HEK293 (cell line): ENCODE results near the gene TIAL1.
A peak's percentile ranks its signal among the peaks of the same experiment; 100 is the strongest.

Experiments used
- EGR2 ChIP-seq: fragments of 450-650 bp; formaldehyde crosslinking; IDR thresholded peaks from 2 replicates; pipeline ENCODE4 v1.5.1; 2016; ENCODE audit warnings: low read depth, missing biosample characterization, missing genetic modification characterization
- GLI4 ChIP-seq: fragments of 450-650 bp; formaldehyde crosslinking; IDR thresholded peaks from 2 replicates; pipeline ENCODE4 v1.5.1; 2016; ENCODE audit warnings: missing biosample characterization, missing genetic modification characterization
- HOXC10 ChIP-seq: sonication (generic); formaldehyde crosslinking; IDR thresholded peaks from 2 replicates; pipeline ENCODE4 v1.8.1; 2023; ENCODE audit warnings: mild to moderate bottlenecking, missing genetic modification reagents
- INSM2 ChIP-seq: fragments of 450-650 bp; formaldehyde crosslinking; IDR thresholded peaks from 2 replicates; pipeline ENCODE4 v1.5.1; 2016; ENCODE audit warnings: missing biosample characterization, missing genetic modification characterization
- KLF10 ChIP-seq: fragments of 450-650 bp; IDR thresholded peaks from 2 replicates; pipeline ENCODE4 v1.5.1; 2018; ENCODE audit warnings: missing biosample characterization, mild to moderate bottlenecking, missing genetic modification characterization
- PRDM2 ChIP-seq: fragments of 450-650 bp; formaldehyde crosslinking; IDR thresholded peaks from 2 replicates; pipeline ENCODE4 v1.5.1; 2016; ENCODE audit warnings: missing biosample characterization, missing genetic modification characterization, borderline replicate concordance
- RBAK ChIP-seq: fragments of 450-650 bp; formaldehyde crosslinking; IDR thresholded peaks from 2 replicates; pipeline ENCODE4 v1.5.1; 2016; ENCODE audit warnings: missing biosample characterization, missing genetic modification characterization
- SCRT1 ChIP-seq: fragments of 450-650 bp; formaldehyde crosslinking; IDR thresholded peaks from 2 replicates; pipeline ENCODE4 v1.5.1; 2016; ENCODE audit warnings: missing biosample characterization, missing genetic modification characterization, borderline replicate concordance
- WT1 ChIP-seq: fragments of 450-650 bp; formaldehyde crosslinking; IDR thresholded peaks from 2 replicates; pipeline ENCODE4 v1.5.1; 2016; ENCODE audit warnings: missing biosample characterization, missing genetic modification characterization
- ZBTB1 ChIP-seq: fragments of 450-650 bp; formaldehyde crosslinking; IDR thresholded peaks from 2 replicates; pipeline ENCODE4 v1.5.1; 2016; ENCODE audit warnings: missing biosample characterization, missing genetic modification characterization
- ZBTB20 ChIP-seq: fragments of 450-650 bp; formaldehyde crosslinking; IDR thresholded peaks from 2 replicates; pipeline ENCODE4 v1.5.1; 2016; ENCODE audit warnings: missing biosample characterization, missing genetic modification characterization
- ZNF146 ChIP-seq: fragments of 450-650 bp; formaldehyde crosslinking; IDR thresholded peaks from 2 replicates; pipeline ENCODE4 v1.5.1; 2016; ENCODE audit warnings: missing biosample characterization, missing genetic modification characterization
- ZNF16 ChIP-seq: fragments of 450-650 bp; formaldehyde crosslinking; IDR thresholded peaks from 2 replicates; pipeline ENCODE4 v1.5.1; 2016; ENCODE audit warnings: low read depth, missing biosample characterization, missing genetic modification characterization
- ZNF169 ChIP-seq: fragments of 450-650 bp; formaldehyde crosslinking; IDR thresholded peaks from 2 replicates; pipeline ENCODE4 v1.5.1; 2016; ENCODE audit warnings: missing biosample characterization, missing genetic modification characterization
- ZNF174 ChIP-seq: fragments of 450-650 bp; formaldehyde crosslinking; IDR thresholded peaks from 2 replicates; pipeline ENCODE4 v1.5.0; 2017; ENCODE audit warnings: missing biosample characterization, mild to moderate bottlenecking, missing genetic modification characterization
- ZNF184 ChIP-seq: fragments of 450-650 bp; IDR thresholded peaks from 2 replicates; pipeline ENCODE4 v1.5.1; 2018; ENCODE audit warnings: missing biosample characterization, mild to moderate bottlenecking, missing genetic modification characterization
- ZNF202 ChIP-seq: fragments of 450-650 bp; formaldehyde crosslinking; IDR thresholded peaks from 2 replicates; pipeline ENCODE4 v1.5.1; 2016; ENCODE audit warnings: missing biosample characterization, missing genetic modification characterization, borderline replicate concordance
- ZNF214 ChIP-seq: fragments of 450-650 bp; formaldehyde crosslinking; IDR thresholded peaks from 2 replicates; pipeline ENCODE4 v1.5.1; 2017; ENCODE audit warnings: missing biosample characterization, mild to moderate bottlenecking, missing genetic modification characterization, borderline replicate concordance
- ZNF221 ChIP-seq: fragments of 450-650 bp; formaldehyde crosslinking; IDR thresholded peaks from 2 replicates; pipeline ENCODE4 v1.5.1; 2017; ENCODE audit warnings: missing biosample characterization, missing genetic modification characterization, borderline replicate concordance
- ZNF366 ChIP-seq: fragments of 450-650 bp; formaldehyde crosslinking; conservative IDR thresholded peaks from 2 replicates; pipeline ENCODE4 v1.5.1; 2016; ENCODE audit warnings: missing biosample characterization, missing genetic modification characterization
- ZNF423 ChIP-seq: fragments of 450-650 bp; formaldehyde crosslinking; IDR thresholded peaks from 2 replicates; pipeline ENCODE4 v1.5.1; 2016; ENCODE audit warnings: missing biosample characterization, missing genetic modification characterization
- ZNF548 ChIP-seq: fragments of 450-650 bp; formaldehyde crosslinking; IDR thresholded peaks from 2 replicates; pipeline ENCODE4 v1.5.1; 2016; ENCODE audit warnings: missing biosample characterization, missing genetic modification characterization
- ZNF626 ChIP-seq: fragments of 450-650 bp; sonication (Bioruptor Pico); formaldehyde crosslinking; IDR thresholded peaks from 2 replicates; pipeline ENCODE4 v1.5.1; 2018; ENCODE audit warnings: missing biosample characterization, missing genetic modification characterization, inconsistent platforms
- ZNF629 ChIP-seq: fragments of 450-650 bp; formaldehyde crosslinking; IDR thresholded peaks from 2 replicates; pipeline ENCODE4 v1.5.1; 2017; ENCODE audit warnings: missing biosample characterization, missing genetic modification characterization
- ZNF701 ChIP-seq: fragments of 450-650 bp; formaldehyde crosslinking; IDR thresholded peaks from 2 replicates; pipeline ENCODE4 v1.5.1; 2016; ENCODE audit warnings: missing biosample characterization, missing genetic modification characterization
- TF ChIP-seq, protein P1 (sequence below): fragments of 450-650 bp; formaldehyde crosslinking; IDR thresholded peaks from 2 replicates; pipeline ENCODE4 v1.5.1; 2016; ENCODE audit warnings: missing biosample characterization, missing genetic modification characterization
- TF ChIP-seq, protein P2 (sequence below): fragments of 450-650 bp; formaldehyde crosslinking; IDR thresholded peaks from 2 replicates; pipeline ENCODE4 v1.5.1; 2017; ENCODE audit warnings: missing biosample characterization, mild to moderate bottlenecking, missing genetic modification characterization, moderate library complexity

TIAL1 gene

GRCh38 chr10:119543814-119544642, 52.7 kb downstream of the TIAL1 start (continued):
- TF ChIP-seq, protein P1, sequence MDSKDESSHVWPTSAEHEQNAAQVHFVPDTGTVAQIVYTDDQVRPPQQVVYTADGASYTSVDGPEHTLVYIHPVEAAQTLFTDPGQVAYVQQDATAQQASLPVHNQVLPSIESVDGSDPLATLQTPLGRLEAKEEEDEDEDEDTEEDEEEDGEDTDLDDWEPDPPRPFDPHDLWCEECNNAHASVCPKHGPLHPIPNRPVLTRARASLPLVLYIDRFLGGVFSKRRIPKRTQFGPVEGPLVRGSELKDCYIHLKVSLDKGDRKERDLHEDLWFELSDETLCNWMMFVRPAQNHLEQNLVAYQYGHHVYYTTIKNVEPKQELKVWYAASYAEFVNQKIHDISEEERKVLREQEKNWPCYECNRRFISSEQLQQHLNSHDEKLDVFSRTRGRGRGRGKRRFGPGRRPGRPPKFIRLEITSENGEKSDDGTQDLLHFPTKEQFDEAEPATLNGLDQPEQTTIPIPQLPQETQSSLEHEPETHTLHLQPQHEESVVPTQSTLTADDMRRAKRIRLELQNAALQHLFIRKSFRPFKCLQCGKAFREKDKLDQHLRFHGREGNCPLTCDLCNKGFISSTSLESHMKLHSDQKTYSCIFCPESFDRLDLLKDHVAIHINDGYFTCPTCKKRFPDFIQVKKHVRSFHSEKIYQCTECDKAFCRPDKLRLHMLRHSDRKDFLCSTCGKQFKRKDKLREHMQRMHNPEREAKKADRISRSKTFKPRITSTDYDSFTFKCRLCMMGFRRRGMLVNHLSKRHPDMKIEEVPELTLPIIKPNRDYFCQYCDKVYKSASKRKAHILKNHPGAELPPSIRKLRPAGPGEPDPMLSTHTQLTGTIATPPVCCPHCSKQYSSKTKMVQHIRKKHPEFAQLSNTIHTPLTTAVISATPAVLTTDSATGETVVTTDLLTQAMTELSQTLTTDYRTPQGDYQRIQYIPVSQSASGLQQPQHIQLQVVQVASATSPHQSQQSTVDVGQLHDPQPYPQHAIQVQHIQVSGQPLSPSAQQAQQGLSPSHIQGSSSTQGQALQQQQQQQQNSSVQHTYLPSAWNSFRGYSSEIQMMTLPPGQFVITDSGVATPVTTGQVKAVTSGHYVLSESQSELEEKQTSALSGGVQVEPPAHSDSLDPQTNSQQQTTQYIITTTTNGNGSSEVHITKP (tag by site-specific recombination) = peak; percentile 80
- TF ChIP-seq ZNF169 (tag by site-specific recombination) (no peak), WT1 (tag by site-specific recombination) (no peak; the same call in 1 of the 2 replicates), ZNF221 (tag by site-specific recombination) (no peak), ZNF16 (tag by site-specific recombination) (no peak; the same call in 1 of the 2 replicates), ZNF548 (tag by site-specific recombination) (no peak), ZNF626 (tag by site-specific recombination) (no peak), ZNF366 (tag by site-specific recombination) (peak; percentile 55), GLI4 (tag by site-specific recombination) (no peak), RBAK (tag by site-specific recombination) (no peak), ZNF184 (tag by site-specific recombination) (no peak), HOXC10 (CRISPR knock-in tag) (no peak), ZNF202 (no peak), ZNF423 (tag by site-specific recombination) (0 out of 2 replicates have a peak, but pooled peaks have one; percentile 5), INSM2 (tag by site-specific recombination) (no peak; the same call in none of the 2 replicates), ZNF174 (tag by site-specific recombination) (no peak), ZBTB20 (tag by site-specific recombination) (peak; percentile 93), SCRT1 (no peak), ZBTB1 (tag by site-specific recombination) (0 out of 2 replicates have a peak, but pooled peaks have one; percentile 14), ZNF701 (tag by site-specific recombination) (no peak), ZNF629 (tag by site-specific recombination) (peak; percentile 92), EGR2 (no peak), ZNF146 (no peak), PRDM2 (no peak), ZNF214 (tag by site-specific recombination) (no peak), KLF10 (tag by site-specific recombination) (peak; percentile 63)
- TF ChIP-seq, protein P2, sequence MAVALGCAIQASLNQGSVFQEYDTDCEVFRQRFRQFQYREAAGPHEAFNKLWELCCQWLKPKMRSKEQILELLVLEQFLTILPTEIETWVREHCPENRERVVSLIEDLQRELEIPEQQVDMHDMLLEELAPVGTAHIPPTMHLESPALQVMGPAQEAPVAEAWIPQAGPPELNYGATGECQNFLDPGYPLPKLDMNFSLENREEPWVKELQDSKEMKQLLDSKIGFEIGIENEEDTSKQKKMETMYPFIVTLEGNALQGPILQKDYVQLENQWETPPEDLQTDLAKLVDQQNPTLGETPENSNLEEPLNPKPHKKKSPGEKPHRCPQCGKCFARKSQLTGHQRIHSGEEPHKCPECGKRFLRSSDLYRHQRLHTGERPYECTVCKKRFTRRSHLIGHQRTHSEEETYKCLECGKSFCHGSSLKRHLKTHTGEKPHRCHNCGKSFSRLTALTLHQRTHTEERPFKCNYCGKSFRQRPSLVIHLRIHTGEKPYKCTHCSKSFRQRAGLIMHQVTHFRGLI (tag by site-specific recombination) = no peak
